Heart right ventricle (tissue), 16 donors: Measurements from ENCODE around the gene GOLIM4. TPM values are rescaled to one million over a fixed set of nuclear protein-coding genes. Genes with fewer than 3 reads are reported as not detected.

Source experiments
- ATAC-seq, 8 donors: fragments of 200-7000 bp; cut with Tn5 transposase; one replicate each; pipeline ENCODE4 v1.9.1; 2020; ENCODE audit warnings: mild to moderate bottlenecking in 8 of 8, moderate library complexity in 8 of 8, moderate number of reproducible peaks in 1 of 8
- DNase-seq, 2 donors: peaks; one replicate each; pipeline ENCODE4 v3.0.0-alpha.2; 2020
- H3K27ac ChIP-seq, 10 donors: fragments of 200-600 bp; sonication (generic) in 2 of 10; one replicate each; pipeline versions ENCODE4 v1.5.0 to v1.8.0; 2020 to 2022; ENCODE audit warnings: mild to moderate bottlenecking in 3 of 10
- H3K27me3 ChIP-seq, 7 donors: fragments of 200-600 bp; one replicate each; pipeline ENCODE4 v1.8.0; 2021 to 2022; ENCODE audit warnings: mild to moderate bottlenecking in 2 of 7
- H3K36me3 ChIP-seq, 9 donors: fragments of 200-600 bp; sonication (generic) in 1 of 9; one replicate each; pipeline versions ENCODE4 v1.5.0 to v1.8.0; 2020 to 2022; ENCODE audit warnings: mild to moderate bottlenecking in 2 of 9
- H3K4me1 ChIP-seq, 9 donors: fragments of 200-600 bp; sonication (generic) in 1 of 9; one replicate each; pipeline versions ENCODE4 v1.5.0 to v1.8.0; 2020 to 2022; ENCODE audit warnings: mild to moderate bottlenecking in 4 of 9
- H3K4me3 ChIP-seq, 10 donors: fragments of 200-600 bp; sonication (generic) in 2 of 10; one replicate each; pipeline versions ENCODE4 v1.5.0 to v1.8.0; 2020 to 2022; ENCODE audit warnings: mild to moderate bottlenecking in 7 of 10, moderate library complexity in 2 of 10
- H3K9me3 ChIP-seq, 11 donors: fragments of 200-600 bp in 10 of 11; sonication (generic) in 2 of 11; one replicate each; pipeline versions ENCODE4 v1.5.0 to v1.8.0; 2013 to 2022; ENCODE audit warnings: mild to moderate bottlenecking in 2 of 11, control low read depth in 1 of 11, moderate library complexity in 1 of 11
- CTCF ChIP-seq, 9 donors: fragments of 200-600 bp; sonication (generic) in 2 of 9; IDR thresholded peaks; one replicate each; pipeline versions ENCODE4 v1.5.0 to v1.8.0; 2021 to 2022; ENCODE audit warnings: antibody characterized with exemption in 9 of 9, mild to moderate bottlenecking in 5 of 9, moderate library complexity in 1 of 9
- WGBS, 2 donors: extraction: QIAGEN DNeasy Blood & Tissue Kit; methylation state at CpG; one replicate each; pipeline ENCODE4 v1.1.7; 2013; ENCODE audit warnings: inconsistent platforms in 1 of 2; 5-methylcytosine and 5-hydroxymethylcytosine counted together
- intact Hi-C, 10 donors: fragments of 100-400 bp; cut with DNase I; formaldehyde crosslinking; loops; one replicate each; pipeline versions ENCODE4 v1.11.1 to v1.14.2; 2022
- polyA plus RNA-seq, 2 donors: library from polyadenylated mRNA; stranded (reverse); fragments of 200-250 nt; gene quantifications; one replicate each; pipeline ENCODE4 v1.2.3, GENCODE V29; 2013
- total RNA-seq, 10 donors: library from RNA; stranded (reverse); fragmentation: NEBNext Ultra II Directional in 3 of 10; extraction: Animal tissue kit (Norgen Biotek cat#: 25700) in 3 of 10; gene quantifications; one replicate each; pipeline versions ENCODE4 v1.2.1 to v1.2.4, GENCODE V29; 2021 to 2023
- donor health status: Arrhythmogenic right ventricular cardiomyopathy.
- donor health status: ischemic (EF 13 %, LVEDD 7.1; RV severe dilation, severe dysfunction).
- donor health status: healthy with polysubstance abuse.
- donor health status: DM: no; HTN: yes; CAD: no.
- donor health status: DM: no; HTN: no; CAD: no.
- donor health status: ischemic (EF 25% LVEDD 6.9; RV normal size, moderate dysfunction).
- donor health status: ischemic (EF 25% LVEDD 5.7; RV mildly dilated, moderate dysfunction).
- donor health status: healthy.
- donor health status: DM: yes; HTN: yes; CAD: no.
- donor health status: Ischemic cardiomyopathy.
- donor health status: ischemic (EF 35%, LVEDD 5.7; RV mildly dilated, moderate dysfunction).
- donor health status: nonischemic (EF 11% LVEDD 7.7; RV severe dilation, severe dysfunction).
- donor health status: DM: yes; HTN: yes; CAD: no.
- donor health status: PGD.
- donor health status: ischemic (EF 29% LVEDD 5.4; RV normal size, mild dysfunction).
- donor health status: nonischemic (EF 23%, LVEDD 6.1; RV moderate dilation, normal function).

Gene GOLIM4
- total and polyA plus RNA-seq, 12 donors: 18.8 to 103 (median 69.8) TPM

- WGBS, 2 donors: 65 to 73% methylated on average over 3 of the region's 3 CpGs
- Histone ChIP-seq H3K9me3 (no peaks in the 10 kb centered on the region), H3K4me3 (no peak overlapping the region), H3K36me3 (no peaks in the 10 kb centered on the region), H3K27ac (peak overlapping the region in 3 of 10 donors; percentile 3 to 29 (median 19)), H3K27me3 (no peaks in the 10 kb centered on the region), H3K4me1 (peaks cover 0 to 47% (median 22%) of the 10 kb centered on the region in 9 donors)
- intact Hi-C loops: loop anchor here in 2 of 10 donors (5.0 kb wide), 1 partner anchor 45 kb away; no protein-coding TSS in a partner anchor
- TF ChIP-seq CTCF (IDR thresholded peaks at IDR 0.05): no peak
- DNase-seq (no peak), ATAC-seq (no peak)
These were observed 21.3 kb upstream of the GOLIM4 start for GRCh38 chr3:168117059-168117458.

GRCh38 chr3:168116279-168116678, 20.6 kb upstream of the GOLIM4 start:
- peak; percentile 24 to 70 for DNase-seq
- no peaks in the 10 kb centered on the region for H3K36me3 ChIP-seq
- no peak for TF ChIP-seq CTCF (IDR thresholded peaks at IDR 0.05)
- H3K4me1 ChIP-seq: peaks cover 0 to 39% (median 17%) of the 10 kb centered on the region in 9 donors
- intact Hi-C loops: loop anchor here in 2 of 10 donors (5.0 kb wide), 1 partner anchor 46 kb away; no protein-coding TSS in a partner anchor
- WGBS, 2 donors: 33 to 45% methylated on average over 4 of the region's 4 CpGs
- H3K27ac ChIP-seq: peak overlapping the region in 2 of 10 donors; percentile 19 to 34
- no peak overlapping the region for H3K4me3 ChIP-seq
- no peaks in the 10 kb centered on the region for H3K27me3 ChIP-seq
- peak; percentile 50 to 95 (median 88) for ATAC-seq
- H3K9me3 ChIP-seq: no peaks in the 10 kb centered on the region

- ATAC-seq (no peak), DNase-seq (no peak)
- Histone ChIP-seq H3K4me3 (no peak overlapping the region), H3K27me3 (no peaks in the 10 kb centered on the region), H3K9me3 (no peaks in the 10 kb centered on the region), H3K27ac (no peak overlapping the region), H3K36me3 (no peaks in the 10 kb centered on the region), H3K4me1 (peaks cover 0 to 30% (median 9%) of the 10 kb centered on the region in 9 donors)
- intact Hi-C loops: no loop called here
- TF ChIP-seq CTCF (IDR thresholded peaks at IDR 0.05): no peak
- 84 to 88% methylated on average over 1 of the region's 1 CpG for WGBS, 2 donors
These were observed 18.1 kb upstream of the GOLIM4 start for GRCh38 chr3:168113848-168114247.

- Histone ChIP-seq H3K9me3 (no peaks in the 10 kb centered on the region), H3K27ac (no peak overlapping the region), H3K27me3 (no peaks in the 10 kb centered on the region), H3K4me1 (peaks cover 0 to 23% (median 9%) of the 10 kb centered on the region in 9 donors), H3K4me3 (no peak overlapping the region), H3K36me3 (no peaks in the 10 kb centered on the region)
- no peak for ATAC-seq
- TF ChIP-seq CTCF (IDR thresholded peaks at IDR 0.05): no peak
- intact Hi-C loops: no loop called here
- DNase-seq: no peak
- 58 to 60% methylated on average over 3 of the region's 3 CpGs for WGBS, 2 donors
These were observed 17.2 kb upstream of the GOLIM4 start for GRCh38 chr3:168112894-168113293.
